Stimulated activated CD8-positive, alpha-beta memory T cell treated with anti-CD3 and anti-CD28 coated beads, Interleukin-4, amount 100 ng/mL, for 24 hours (primary cell): ENCODE data around the gene NHLRC4.

Source experiments
- DNase-seq: peaks from one replicate; pipeline ENCODE4 v3.0.0-alpha.2; 2020; ENCODE audit warnings: low read depth

NHLRC4 gene

DNA sequence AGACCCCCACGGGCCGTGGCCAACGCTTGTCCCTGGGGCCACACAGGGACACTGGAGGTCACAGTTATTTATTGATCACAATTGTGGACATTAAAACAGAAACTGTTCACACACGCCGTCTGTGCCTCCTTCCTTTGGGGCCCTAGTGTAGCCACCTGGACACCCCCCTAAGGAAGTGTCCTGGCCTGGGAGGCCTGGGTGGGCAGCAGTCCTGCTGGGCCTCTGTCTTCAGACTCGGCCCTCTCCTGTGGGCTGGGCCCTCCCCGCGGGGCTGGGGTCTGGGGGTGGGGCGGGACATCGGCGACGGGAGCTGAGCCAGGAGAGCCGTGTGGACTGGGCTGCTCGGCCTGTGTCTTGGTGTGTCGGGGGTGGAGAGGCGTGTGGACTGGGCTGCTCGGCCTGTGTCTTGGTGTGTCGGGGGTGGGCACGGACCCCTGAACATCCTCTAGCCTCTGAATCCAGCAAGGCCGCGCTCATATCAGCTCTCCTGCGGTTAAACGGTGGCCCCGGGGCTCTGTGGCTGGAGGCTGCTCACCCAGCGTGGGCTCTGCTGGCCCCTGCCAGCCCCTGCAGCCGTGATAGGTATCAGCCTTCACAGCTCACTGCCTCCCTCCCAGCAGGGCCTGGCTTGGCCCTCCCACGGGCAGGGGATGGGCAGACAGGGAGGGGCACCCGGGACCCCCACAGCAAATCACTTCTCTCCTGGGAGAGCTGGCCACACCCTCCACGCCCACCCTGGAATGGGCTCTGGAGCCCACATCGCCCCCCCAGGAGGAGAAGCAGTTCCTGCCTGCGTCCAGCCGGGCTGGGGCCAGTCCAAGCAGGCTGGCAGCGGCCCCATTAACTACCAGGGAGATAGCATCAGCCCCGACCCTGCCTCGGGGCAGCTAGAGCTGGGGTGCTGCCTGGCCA lies 1.1 kb upstream of the NHLRC4 start:
- no peak for DNase-seq

DNA sequence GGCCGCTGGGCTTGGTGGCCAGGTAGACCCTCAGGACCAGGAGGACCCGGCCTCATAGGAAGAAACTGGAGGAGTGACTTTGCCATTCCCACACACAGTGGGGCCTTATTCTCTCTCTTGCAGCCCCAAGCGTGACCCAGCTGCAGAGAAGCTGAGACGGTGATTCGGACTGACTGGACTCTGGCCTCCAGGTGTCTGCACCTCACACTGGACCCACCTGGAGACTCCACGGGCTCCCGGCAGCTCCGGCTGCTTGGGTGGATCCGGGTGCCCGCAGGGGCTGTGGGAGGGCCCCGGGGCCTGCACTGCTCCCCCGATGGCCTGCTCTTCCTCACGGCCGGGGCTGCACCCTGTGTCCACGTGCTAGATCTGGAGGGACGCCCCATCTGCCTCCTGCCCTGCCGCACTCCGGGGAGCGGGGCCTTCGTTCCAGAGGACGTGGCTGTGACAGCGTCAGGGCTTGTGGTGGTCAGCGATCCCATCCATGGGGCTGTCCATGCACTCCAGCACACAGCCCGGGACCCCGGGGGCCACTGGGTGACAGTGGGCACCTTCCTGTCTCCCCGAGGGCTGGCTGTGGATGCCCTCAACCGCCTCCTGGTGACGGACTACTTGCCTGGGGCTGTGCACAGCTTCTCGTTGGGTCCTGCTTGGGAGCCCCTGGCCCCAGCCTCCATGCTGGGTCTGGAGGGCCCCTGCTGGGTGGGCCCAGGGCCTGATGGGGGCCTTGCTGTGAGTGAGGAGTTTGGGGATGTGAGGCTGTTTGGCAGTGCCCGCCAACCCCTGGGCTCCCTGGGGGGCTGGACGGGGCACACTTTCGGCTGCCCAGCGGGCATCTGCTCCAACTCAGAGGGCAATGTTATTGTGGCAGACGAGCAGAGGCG lies 810 bp downstream of the NHLRC4 start:
- DNase-seq: no peak

DNA sequence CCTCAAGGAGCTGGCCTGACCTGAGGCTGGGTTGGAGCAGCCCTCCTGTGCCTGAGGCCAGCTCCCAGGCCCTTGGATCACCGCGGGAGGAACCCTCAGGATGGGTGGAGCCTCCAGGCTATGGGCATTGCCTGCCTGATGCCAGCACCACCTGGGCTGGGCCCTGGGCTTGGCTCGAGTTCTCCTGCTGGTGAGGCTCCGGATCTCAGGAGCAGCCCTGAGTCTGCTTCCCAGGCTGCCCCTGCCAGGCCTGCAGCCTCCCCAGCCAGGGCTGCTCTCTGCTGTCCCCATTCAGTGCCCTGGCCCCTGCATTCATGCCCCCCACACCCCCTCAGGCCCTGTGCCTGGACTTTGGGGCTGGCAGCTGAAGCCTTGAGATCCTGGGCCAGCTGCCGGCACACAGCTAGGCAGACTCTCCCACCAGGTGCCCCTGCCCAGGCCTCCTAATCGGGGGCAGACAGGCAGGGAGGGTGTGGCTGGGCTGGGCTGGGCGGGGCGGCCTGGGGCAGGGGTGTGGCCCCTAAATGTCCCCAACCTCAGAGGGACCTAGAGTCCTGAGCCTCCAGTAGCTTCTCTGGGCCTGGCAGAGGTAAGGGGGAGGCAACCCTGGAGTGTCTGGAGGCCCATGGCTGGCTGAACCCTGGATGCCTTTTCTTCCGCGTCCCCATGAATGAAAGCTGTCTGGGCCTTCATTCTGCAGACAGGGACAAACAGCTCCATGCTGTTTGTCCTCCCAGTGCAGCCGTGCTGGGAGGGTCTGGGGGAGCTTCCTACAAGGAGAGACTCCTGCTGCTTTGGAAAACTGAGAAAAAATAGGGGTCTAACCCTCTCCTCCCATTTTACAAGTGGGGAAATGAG lies 1.8 kb downstream of the NHLRC4 start:
- no peak for DNase-seq

DNA sequence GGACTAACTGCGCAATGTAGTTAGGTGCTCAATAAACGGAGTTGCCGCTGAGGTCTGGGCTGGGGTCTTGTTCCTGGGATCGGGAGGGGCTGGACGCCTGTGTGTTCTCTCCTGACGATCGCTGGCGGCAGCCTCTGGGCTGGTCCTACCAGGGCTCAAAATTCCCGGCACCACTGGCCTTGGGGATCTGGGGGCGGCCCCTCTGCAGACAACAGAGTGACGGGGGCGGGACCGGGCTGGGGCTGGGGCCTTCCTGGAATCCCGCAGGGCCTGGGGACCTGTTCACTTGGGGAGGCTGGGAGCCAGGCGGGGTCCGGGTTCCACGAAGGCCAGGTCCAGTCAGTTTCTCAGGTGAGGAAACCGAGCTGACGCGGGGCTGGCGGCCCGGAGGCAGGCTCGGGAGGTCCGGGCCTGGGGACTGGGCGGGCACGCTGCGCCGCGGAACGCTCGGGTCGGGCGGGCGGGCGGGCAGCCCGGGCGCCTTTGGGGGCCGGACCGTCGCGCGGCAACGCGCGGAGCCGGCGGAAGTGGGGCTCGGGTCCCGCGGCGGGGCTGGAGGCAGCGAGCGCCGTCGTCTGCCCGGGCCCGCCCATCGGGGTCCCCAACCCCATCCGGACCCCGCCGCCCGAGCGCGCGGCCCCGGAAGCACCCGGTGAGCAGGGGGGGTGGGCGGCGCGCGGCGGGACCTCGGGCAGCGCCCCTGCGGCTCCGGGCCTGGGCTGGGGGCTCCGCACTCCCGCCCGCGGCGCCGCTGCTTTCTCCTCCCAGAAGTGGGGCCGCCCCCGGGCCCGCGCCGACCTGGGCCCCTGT lies 2.8 kb downstream of the NHLRC4 start, which contains the start of gene PIGQ:
Gene PIGQ (plus strand): TSS at position 524 of the 810 bp plus-strand sequence. CDS start 4,107 bp downstream, outside the sequence.
- DNase-seq: peak; percentile 48

DNA sequence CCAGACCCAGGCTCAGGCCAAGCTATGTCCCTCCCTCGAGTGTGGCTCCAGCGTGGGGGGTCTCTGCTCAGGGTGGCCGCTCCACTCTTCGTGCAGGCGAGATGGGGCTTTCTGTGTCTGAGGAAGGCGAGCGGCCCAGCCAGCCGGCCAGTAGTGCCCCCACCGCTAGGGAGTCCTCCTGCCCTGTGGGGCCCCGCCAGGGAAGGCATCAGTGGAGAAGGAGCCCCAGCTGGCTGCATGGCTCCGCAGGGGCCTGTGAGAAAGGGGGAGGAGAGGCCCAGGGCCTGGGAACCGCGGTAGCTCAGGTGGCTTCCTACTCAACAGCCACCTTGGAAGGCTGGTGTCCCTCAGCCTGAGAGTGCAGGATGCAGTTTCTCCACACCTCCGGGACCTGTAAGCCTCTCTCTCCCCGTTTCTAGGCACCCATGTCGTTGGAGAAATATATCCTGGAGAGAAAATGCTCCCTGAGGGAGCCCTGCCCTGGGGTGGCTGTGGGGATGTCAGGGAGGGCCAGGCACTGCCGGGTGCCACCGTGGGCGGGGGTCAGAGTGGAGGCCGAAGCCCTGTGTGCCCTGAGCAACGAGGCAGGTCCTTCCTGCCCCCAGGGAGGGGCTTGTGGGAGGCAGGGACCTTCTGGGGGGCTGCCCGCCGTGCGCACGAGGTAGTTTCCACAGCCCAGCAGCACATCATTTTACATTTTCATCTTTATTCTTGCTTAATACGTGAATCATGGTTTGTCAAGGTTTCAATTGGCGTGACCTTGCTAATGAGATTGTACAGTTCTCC lies 6.3 kb downstream of the NHLRC4 start:
- DNase-seq: no peak

DNA sequence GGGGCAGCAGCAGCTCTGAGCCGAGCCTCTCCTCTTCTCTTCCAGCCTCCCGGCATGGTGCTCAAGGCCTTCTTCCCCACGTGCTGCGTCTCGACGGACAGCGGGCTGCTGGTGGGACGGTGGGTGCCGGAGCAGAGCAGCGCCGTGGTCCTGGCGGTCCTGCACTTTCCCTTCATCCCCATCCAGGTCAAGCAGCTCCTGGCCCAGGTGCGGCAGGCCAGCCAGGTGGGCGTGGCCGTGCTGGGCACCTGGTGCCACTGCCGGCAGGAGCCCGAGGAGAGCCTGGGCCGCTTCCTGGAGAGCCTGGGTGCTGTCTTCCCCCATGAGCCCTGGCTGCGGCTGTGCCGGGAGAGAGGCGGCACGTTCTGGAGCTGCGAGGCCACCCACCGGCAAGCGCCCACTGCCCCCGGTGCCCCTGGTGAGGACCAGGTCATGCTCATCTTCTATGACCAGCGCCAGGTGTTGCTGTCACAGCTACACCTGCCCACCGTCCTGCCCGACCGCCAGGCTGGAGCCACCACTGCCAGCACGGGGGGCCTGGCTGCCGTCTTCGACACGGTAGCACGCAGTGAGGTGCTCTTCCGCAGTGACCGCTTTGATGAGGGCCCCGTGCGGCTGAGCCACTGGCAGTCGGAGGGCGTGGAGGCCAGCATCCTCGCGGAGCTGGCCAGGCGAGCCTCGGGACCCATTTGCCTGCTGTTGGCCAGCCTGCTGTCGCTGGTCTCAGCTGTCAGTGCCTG lies 7.4 kb downstream of the NHLRC4 start:
- DNase-seq: no peak

DNA sequence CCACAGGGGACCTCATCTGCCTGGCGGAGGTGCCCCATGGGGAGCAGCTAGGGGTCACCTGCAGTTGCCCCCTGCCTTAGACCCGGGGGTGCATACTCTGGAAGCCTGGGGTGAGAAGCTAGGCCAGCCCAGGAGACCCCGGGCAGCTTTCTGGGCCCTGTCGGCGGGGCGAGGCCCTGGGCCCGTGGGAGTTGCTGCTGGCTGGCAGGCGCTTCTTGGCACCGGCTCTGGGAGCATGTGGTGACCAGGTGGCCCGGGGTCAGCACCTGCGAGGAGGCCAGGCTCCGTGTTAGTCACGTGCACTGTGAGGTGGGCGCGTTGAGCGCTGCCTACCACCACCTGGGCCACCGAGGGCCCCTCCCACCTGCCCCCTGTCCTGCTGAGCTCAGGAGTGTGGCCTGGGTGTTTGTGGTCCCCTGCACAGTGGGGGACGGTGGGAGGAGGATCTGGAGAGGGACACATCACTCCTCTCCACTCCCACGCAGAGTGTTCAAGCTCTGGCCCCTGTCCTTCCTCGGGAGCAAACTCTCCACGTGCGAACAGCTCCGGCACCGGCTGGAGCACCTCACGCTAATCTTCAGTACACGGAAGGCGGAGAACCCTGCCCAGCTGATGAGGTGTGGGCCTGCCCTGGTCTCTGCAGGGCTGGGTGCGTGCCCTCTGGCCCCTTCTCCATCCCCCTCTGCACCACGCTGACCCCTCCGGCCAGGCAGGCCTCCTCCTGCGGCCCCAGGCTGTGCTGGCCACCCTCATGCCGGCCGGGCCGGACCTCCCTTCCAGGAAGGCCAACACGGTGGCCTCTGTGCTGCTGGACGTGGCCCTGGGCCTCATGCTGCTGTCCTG lies 8.8 kb downstream of the NHLRC4 start:
- no peak for DNase-seq

DNA sequence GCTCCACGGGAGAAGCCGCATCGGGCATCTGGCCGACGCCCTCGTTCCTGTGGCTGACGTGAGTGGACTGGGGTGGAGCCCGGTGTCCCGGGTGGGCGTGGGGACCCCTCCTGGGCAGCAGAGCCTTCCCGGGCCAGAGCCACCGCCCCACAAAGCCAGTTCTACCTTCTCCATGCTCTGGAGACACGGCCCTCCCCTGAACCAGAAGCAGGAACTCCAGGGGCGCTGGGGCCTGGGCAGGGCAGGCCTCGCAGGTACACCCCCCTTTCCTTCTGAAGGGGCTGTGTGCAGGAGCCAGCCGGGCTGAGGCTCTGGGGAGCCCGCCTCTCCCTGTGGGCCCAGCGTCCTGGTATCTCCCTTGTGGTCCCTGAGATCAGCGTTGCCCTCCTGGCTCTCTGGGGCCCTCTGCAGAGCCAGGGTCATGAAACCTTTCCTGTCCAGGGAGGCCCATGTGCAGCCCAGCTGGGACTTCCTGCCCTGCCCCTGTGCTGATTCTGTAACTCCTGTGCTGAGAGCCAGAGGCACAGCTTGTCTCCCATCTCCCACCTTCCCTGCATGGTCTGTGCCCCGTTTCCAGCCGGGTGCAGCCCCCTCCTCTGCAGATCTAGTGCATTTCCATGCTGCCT lies 9.5 kb downstream of the NHLRC4 start:
- DNase-seq: no peak

DNA sequence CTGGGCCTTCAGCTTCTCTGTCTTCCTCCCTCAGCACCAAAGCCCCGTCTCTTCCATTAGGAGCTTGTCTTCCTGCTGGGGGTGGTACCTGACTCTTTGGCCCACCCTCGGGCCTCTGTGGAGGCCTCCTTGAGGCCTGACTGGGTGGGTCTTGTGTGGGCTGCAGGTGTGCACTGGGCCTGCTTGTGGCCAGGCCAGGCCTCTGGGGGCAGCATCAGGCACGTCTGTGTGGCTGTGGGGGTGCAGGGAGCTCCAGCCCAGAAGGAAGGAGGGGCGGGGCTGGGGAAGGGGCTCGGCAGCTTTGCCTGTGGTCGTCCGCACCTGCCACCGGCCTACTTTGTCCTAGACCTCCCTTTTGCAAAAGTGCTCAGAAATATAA lies 10.0 kb downstream of the NHLRC4 start:
- no peak for DNase-seq

DNA sequence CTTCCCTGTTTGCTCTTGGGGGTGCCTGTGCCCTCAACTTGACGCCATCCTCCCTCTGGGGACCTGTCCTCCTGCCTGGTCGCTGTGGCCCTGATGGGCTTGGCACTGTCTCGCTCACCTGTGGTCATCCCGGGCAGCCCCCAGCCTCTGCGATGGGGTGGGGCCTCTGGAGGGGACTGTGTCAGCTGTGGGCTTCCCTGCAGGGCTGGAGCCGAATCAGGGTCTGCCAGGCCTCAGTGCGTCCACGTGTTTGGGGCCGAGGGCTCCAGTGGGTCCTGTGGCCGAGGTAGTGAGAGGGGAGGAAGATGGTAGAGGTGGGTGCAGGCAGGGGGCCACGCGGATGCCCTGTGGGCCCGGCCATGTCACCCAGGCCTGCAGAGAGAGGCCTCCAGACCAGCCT lies 11.0 kb downstream of the NHLRC4 start:
- DNase-seq: no peak

DNA sequence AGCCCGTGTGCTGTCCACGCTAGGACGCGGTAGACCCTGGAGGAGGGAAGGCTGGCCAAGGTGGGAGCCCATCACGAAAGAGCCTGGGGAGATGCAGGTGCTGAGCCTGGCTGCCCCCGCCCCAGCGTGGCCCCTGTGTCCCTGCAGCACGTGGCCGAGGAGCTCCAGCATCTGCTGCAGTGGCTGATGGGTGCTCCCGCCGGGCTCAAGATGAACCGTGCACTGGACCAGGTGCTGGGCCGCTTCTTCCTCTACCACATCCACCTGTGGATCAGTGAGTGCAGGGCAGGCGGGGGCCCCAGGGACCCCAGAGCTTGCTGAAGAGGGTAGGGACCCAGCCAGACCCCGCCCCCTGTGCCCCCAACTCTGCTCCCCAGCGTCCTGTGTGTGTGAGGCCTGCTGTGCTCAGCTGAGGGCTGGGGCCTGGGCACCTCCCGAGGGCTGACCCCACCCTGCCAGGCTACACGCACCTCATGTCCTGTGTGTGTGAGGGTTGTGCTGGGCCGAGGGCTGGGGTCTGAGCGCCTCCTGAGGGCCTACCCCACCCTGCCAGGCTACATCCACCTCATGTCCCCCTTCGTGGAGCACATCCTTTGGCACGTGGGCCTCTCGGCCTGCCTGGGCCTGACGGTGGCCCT lies 11.5 kb downstream of the NHLRC4 start:
- DNase-seq: no peak

DNA sequence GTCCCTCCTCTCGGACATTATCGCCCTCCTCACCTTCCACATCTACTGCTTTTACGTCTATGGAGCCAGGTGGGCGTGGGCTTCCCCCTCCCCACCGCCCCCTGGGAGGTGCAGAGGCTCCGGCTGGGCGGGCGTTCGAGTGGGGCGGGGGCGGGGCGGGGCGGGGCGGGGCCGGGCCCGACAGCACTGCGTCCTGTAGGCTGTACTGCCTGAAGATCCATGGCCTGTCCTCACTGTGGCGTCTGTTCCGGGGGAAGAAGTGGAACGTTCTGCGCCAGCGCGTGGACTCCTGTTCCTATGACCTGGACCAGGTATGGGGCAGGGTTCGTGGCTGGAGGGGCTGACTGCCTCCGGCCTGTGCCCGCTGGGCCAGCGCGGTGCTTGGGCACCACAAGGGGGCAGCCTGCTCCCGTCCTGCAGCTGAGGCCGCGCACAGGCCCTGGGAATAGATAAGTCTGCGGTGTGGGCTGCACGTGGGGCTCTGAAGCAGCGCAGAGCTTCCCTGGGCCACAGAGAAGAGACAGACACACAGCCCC lies 12.1 kb downstream of the NHLRC4 start:
- DNase-seq: peak; percentile 45

DNA sequence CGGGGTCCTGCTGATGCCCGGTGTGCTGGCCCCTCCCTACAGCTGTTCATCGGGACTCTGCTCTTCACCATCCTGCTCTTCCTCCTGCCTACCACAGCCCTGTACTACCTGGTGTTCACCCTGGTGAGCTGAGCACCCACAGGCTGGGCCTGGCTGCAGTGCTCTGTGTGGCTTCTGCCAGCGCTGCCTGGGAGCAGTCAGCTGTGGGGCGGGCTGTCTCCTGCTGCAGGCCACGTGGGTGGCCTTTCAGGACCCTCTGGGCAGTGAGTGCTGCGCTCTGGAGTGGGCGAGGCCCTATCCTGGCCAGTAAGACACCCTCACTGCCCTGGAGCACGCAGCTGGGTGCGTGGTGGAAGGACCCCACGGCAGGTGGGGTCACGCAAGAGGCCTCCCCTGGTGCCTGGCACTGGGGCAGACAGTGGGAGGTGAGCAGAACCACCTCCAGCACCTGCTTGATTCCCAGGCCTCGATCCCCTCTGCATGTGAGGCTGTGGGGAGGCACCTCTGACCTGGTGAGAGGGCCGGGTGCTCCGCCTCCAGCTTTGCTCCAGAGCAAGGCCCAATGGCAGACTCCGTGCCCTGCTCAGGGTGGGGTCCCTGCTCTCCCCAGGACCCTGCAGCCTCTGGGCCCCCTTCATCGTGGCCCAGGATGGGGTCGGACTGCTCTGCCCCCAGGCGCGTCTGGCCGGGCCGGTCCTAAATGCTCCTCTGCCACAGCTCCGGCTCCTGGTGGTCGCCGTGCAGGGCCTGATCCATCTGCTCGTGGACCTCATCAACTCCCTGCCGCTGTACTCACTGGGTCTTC lies 13.5 kb downstream of the NHLRC4 start:
- DNase-seq: no peak

DNA sequence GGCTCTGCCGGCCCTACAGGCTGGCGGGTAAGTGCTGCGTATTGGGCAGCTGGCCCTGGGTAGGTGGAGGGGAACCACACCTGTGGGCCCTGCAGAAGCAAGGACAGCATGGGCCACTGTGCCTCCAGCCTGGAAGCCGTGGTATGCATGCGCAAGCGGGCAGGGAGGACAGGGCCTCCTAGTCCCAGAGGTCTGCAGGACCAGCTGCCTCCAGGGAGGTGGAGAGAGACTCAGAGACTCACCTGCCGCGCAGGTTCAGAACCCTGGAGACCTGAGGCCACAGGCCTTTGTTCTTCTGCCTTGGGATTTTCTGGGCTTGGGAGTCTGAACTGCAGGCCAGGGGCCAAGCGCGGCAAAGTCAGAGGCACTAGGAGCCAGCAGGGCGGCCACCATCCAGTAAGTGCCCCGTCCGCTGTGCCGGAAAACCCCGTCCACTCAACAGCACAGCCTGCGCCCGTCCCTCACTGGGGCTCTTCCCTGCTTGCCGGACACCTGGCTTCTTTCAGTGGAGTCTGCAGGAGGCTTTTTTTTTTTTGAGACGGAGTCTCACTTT lies 14.2 kb downstream of the NHLRC4 start:
- DNase-seq: no peak

DNA sequence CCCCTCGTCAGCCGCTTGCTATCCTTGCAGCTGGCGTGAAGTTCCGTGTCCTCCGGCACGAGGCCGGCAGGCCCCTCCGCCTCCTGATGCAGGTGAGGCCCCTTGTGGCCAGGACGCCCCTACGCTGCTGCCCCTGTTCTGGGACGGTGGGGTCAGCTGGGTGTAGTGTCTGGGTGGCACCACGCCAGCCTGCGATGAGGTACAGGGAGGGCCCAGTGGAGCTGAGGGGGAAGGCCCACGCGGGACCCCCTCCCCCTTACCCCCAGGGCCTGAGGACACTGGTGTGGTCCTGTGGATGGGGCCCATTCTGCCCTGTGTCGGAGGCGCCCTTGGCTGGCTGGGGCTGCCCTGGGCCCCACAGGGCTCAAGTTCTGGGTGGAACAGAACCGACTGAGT lies 15.4 kb downstream of the NHLRC4 start:
- no peak for DNase-seq

DNA sequence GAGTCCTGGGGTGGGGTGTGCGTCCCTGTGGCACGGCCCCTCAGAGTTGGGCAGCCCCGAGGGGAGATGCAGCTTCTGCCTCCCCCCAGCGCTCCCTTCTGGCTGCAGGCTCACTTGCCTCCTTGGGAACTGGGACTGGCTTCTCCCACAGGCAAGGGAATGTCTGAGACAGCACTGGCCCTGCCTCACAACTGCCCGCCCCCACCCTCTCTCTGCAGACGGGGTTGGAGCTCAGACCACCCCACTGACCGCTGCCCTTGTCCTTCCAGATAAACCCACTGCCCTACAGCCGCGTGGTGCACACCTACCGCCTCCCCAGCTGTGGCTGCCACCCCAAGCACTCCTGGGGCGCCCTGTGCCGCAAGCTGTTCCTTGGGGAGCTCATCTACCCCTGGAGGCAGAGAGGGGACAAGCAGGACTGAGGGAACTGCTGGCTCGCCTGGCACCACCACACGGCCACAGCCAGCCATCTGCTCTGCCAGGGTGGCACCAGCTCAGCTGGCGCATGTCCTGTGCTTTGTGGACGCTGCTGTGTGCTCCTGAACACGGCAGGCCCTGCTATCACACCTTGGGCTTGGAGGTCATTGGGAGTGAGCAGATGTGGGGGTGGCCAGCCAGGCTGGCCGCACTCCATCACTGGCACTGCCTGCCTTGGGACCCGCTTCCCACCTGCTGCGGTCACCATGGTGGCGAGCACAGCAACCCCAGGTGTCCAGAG lies 16.0 kb downstream of the NHLRC4 start:
- DNase-seq: no peak
